ENCODE data around the gene NFE2L2.
"Not testable (repeated sequence)": the region's sequence is repeated elsewhere in the genome, so short reads cannot be mapped to it uniquely, and the experiment has no call there.

Gene NFE2L2

DNA sequence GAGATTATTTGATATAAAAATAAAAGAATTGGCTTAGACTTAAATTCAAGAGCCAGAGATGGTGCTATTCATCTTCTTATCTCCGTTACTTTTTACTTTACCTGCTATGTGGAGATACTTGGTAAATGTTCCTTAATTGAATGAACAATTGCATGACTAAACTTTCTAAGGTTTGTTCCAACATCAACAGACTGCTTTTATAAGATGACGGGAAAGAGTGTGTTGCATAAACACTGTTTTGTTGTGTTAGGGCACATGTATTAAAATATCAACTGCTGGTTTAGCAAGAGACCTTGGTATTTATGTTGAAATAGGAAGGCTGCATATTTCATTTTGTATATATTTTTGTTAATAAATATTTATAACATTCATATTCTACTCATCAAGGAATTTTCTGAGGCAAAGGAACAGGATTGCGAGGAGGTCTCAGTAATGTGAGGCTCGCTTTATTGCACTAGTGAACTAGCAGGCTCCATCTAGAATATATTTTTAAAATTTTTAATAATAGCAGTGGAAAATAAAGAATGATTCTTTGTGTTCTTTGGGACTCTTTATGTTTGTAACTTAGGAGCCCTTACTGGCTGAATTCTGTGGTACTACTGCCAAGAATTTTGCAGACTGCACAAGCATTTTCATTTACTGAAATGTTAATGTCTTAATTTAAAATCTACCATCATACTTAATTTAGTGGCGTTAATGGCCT, 10.7 kb upstream of the NFE2L2 start:
- no peaks in the 10 kb centered on the region for H3K27me3 ChIP-seq (ENCODE audit: insufficient read depth, low read length)
- no peak overlapping the region for H3K9ac ChIP-seq (ENCODE audit: low read depth, low read length)
- H3K4me1 ChIP-seq (ENCODE audit: insufficient read depth, low read length): peaks cover 6% of the 10 kb centered on the region; the same call in 1 of the 2 replicates
- no peaks in the 10 kb centered on the region for H3K36me3 ChIP-seq (ENCODE audit: insufficient read depth, low read depth, low read length)
- H3K4me3 ChIP-seq (ENCODE audit: low read length): no peak overlapping the region
- H3K27ac ChIP-seq (ENCODE audit: low read length): no peak overlapping the region
- no peaks in the 10 kb centered on the region for H3K9me3 ChIP-seq (ENCODE audit: insufficient read depth, low read depth, low read length)

DNA sequence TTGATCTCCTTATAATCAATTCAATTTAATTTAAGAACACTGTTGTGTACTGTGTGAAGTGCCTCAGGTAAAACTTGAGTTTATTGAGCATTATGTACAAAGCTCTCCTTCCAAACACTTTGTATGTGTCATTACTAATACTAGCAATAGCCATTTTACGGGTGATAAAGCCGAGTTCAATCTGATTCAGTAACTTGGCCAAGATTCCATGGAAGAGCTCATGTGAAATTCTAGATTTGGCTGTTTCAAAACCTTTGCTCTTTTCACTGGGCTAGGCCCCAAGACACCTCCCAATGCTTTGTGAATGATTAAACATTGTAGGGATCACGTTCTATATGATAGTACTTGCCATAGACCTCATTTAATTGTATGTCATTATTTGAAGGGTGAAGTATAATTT, 8.9 kb upstream of the NFE2L2 start:
- Histone ChIP-seq H3K4me3 (ENCODE audit: low read length) (no peak overlapping the region), H3K27me3 (ENCODE audit: insufficient read depth, low read length) (no peaks in the 10 kb centered on the region), H3K27ac (ENCODE audit: low read length) (no peak overlapping the region), H3K36me3 (ENCODE audit: insufficient read depth, low read depth, low read length) (no peaks in the 10 kb centered on the region), H3K4me1 (ENCODE audit: insufficient read depth, low read length) (peaks cover 6% of the 10 kb centered on the region; the same call in 1 of the 2 replicates), H3K9ac (ENCODE audit: low read depth, low read length) (no peak overlapping the region), H3K9me3 (ENCODE audit: insufficient read depth, low read depth, low read length) (no peaks in the 10 kb centered on the region)

DNA sequence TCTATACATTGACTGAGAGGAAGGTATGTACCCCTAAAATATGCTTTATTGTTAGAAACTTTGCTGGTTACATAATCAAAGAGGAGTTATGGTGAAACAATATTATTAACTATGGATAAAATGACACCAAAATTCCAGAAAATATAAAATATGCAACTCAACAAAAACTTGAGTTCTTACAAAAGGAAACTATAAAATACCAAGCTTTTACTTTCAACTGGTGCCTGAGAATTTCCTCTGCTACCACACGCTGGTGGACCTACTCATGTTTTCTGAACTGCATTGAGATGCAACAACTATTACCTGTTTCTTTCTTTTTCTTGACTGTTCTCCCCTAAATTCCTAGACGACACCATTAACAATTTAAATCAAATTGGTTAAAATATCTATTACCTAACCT, 8.2 kb upstream of the NFE2L2 start:
- Histone ChIP-seq H3K4me3 (ENCODE audit: low read length) (no peak overlapping the region), H3K27me3 (ENCODE audit: insufficient read depth, low read length) (no peaks in the 10 kb centered on the region), H3K9me3 (ENCODE audit: insufficient read depth, low read depth, low read length) (no peaks in the 10 kb centered on the region), H3K9ac (ENCODE audit: low read depth, low read length) (no peak overlapping the region), H3K27ac (ENCODE audit: low read length) (no peak overlapping the region), H3K4me1 (ENCODE audit: insufficient read depth, low read length) (peaks cover 6% of the 10 kb centered on the region; the same call in 1 of the 2 replicates), H3K36me3 (ENCODE audit: insufficient read depth, low read depth, low read length) (no peaks in the 10 kb centered on the region)

DNA sequence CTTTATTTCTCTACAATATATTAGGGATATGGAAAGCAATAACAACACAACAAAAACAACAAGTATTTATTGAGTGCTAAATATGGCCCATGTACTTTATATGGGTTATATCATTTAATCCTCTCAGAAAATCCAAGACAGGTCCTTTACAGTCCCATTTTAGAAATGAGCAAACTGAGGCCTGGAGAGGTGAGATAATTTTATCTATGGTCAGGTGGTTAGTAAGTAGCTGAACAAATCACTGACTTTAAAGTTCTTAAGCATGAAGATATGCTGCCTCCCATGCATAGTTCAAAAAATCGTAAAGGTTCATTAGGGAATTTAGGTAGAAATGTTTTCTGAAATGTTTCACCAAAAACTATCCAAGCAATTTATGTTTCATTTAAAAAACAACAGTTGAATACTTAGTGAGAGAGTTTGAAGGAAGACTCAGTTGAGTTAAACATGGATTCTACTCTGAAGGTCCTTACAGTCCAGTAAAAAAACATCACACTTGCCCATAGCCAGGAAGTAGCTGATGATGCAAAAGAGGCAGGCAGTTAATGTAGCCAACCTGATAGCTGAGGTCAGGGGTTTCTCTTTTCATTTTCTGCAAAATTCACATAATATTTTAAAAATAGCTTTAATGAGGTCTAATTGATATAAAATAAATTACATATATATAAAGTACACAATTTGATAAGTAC, 7.6 kb upstream of the NFE2L2 start:
- H3K4me3 ChIP-seq (ENCODE audit: low read length): no peak overlapping the region
- no peak overlapping the region for H3K27ac ChIP-seq (ENCODE audit: low read length)

DNA sequence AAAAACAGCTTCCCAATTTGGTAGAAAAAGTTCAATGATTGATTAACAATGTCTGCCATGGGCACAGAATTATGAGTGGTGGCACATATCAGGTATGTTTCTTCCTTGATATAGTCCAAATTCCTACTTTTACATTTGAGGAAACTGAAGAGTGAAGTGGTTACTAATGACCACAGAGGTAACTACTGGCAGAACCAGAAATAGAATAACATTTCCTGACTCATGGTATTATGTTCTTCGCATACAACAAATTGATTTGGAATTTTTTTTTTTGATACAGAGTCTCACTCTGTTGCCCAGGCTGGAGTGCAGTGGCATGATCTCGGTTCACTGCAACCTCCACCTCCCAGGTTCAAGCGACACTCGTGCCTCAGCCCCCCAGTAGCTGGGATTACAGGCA, 6.0 kb upstream of the NFE2L2 start:
- Histone ChIP-seq H3K9ac (ENCODE audit: low read depth, low read length) (no peak overlapping the region), H3K27me3 (ENCODE audit: insufficient read depth, low read length) (no peaks in the 10 kb centered on the region), H3K4me3 (ENCODE audit: low read length) (no peak overlapping the region), H3K36me3 (ENCODE audit: insufficient read depth, low read depth, low read length) (no peaks in the 10 kb centered on the region), H3K4me1 (ENCODE audit: insufficient read depth, low read length) (peaks cover 19% of the 10 kb centered on the region; the same call in 1 of the 2 replicates), H3K9me3 (ENCODE audit: insufficient read depth, low read depth, low read length) (no peaks in the 10 kb centered on the region), H3K27ac (ENCODE audit: low read length) (no peak overlapping the region)

More for the DNA sequence above, 7.6 kb upstream of the NFE2L2 start:
- H3K4me1 ChIP-seq (ENCODE audit: insufficient read depth, low read length): peaks cover 6% of the 10 kb centered on the region; the same call in 1 of the 2 replicates
- H3K27me3 ChIP-seq (ENCODE audit: insufficient read depth, low read length): no peaks in the 10 kb centered on the region
- no peaks in the 10 kb centered on the region for H3K36me3 ChIP-seq (ENCODE audit: insufficient read depth, low read depth, low read length)
- H3K9me3 ChIP-seq (ENCODE audit: insufficient read depth, low read depth, low read length): no peaks in the 10 kb centered on the region
- no peak overlapping the region for H3K9ac ChIP-seq (ENCODE audit: low read depth, low read length)

DNA sequence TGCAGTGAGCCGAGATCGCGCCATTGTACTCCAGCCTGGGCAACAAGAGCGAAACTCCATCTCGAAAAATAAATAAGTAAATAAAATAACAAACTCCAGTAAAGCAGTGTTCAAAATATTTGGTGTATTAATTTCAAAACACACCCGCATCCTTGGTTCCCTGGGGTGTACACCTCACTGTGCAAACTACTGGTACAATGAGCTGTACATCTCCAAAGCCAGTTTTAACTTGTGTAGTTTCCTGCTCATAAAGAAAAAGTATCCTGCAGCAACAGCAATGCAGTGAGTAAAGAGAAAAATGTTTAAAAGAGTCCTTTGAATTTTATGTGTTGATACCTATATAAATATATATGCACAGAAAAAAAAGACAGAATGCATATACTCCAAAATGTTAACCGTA, 4.4 kb upstream of the NFE2L2 start:
- Histone ChIP-seq H3K4me1 (ENCODE audit: insufficient read depth, low read length) (peaks cover 19% of the 10 kb centered on the region; the same call in 1 of the 2 replicates), H3K36me3 (ENCODE audit: insufficient read depth, low read depth, low read length) (no peaks in the 10 kb centered on the region), H3K27ac (ENCODE audit: low read length) (no peak overlapping the region)

DNA sequence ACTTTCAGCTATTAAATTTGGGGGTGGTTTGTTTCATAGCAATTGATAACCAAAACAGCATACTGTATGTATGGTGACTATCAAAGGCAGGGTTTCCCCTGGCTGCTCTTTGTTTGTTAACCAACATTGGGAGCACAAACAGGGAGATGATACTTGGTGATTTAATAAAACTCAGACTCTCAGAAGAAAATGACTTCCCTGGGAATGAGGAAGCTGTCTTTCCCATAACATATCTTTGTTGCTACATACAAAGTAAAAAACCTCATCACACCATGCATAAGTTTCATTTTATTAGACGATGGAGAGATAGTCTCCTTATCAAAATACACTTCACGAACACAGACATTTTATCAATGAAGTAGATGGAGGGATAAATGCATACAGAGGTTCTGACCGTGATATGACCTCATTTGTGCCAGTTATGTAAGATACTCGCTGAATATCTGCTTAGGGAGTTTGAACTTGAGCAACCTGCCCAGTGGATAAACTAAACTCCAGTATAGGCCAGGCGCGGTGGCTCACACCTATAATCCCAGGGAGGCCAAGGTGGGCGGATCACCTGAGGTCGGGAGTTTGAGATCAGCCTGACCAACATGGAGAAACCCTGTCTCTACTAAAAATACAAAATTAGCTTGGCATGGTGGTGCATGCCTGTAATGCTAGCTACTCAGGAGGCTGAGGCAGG, 3.8 kb upstream of the NFE2L2 start:
- Histone ChIP-seq H3K4me1 (ENCODE audit: insufficient read depth, low read length) (peaks cover 17% of the 10 kb centered on the region; the same call in 1 of the 2 replicates), H3K36me3 (ENCODE audit: insufficient read depth, low read depth, low read length) (no peaks in the 10 kb centered on the region), H3K9ac (ENCODE audit: low read depth, low read length) (no peak overlapping the region), H3K27me3 (ENCODE audit: insufficient read depth, low read length) (no peaks in the 10 kb centered on the region), H3K4me3 (ENCODE audit: low read length) (no peak overlapping the region), H3K27ac (ENCODE audit: low read length) (no peak overlapping the region), H3K9me3 (ENCODE audit: insufficient read depth, low read depth, low read length) (no peaks in the 10 kb centered on the region)

More for the DNA sequence above, 4.4 kb upstream of the NFE2L2 start:
- Histone ChIP-seq H3K9ac (ENCODE audit: low read depth, low read length) (no peak overlapping the region), H3K4me3 (ENCODE audit: low read length) (no peak overlapping the region), H3K27me3 (ENCODE audit: insufficient read depth, low read length) (no peaks in the 10 kb centered on the region), H3K9me3 (ENCODE audit: insufficient read depth, low read depth, low read length) (no peaks in the 10 kb centered on the region)

DNA sequence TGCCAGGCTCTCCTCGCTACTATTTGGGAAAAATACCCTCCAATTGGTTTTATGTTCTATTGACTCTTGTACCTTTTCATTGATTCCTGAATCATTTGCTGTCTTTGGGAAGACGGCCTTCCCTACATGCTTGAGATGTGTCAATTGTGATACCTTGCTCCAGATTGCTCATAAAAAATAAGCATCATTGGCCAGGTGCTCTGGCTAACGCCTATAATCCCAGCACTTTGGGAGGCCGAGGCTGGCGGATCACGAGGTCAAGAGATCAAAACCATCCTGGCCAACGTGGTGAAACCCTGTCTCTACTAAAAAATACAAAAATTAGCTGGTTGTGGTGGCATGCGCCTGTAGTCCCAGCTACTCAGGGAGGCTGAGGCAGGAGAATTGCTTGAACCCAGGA, 2.4 kb upstream of the NFE2L2 start:
- H3K4me3 ChIP-seq (ENCODE audit: low read length); H3K27me3 ChIP-seq (ENCODE audit: insufficient read depth, low read length); H3K9me3 ChIP-seq (ENCODE audit: insufficient read depth, low read depth, low read length); H3K9ac ChIP-seq (ENCODE audit: low read depth, low read length); H3K27ac ChIP-seq (ENCODE audit: low read length); H3K36me3 ChIP-seq (ENCODE audit: insufficient read depth, low read depth, low read length): not testable (repeated sequence)
- peaks cover 16% of the 10 kb centered on the region; the same call in 1 of the 2 replicates for H3K4me1 ChIP-seq (ENCODE audit: insufficient read depth, low read length)

DNA sequence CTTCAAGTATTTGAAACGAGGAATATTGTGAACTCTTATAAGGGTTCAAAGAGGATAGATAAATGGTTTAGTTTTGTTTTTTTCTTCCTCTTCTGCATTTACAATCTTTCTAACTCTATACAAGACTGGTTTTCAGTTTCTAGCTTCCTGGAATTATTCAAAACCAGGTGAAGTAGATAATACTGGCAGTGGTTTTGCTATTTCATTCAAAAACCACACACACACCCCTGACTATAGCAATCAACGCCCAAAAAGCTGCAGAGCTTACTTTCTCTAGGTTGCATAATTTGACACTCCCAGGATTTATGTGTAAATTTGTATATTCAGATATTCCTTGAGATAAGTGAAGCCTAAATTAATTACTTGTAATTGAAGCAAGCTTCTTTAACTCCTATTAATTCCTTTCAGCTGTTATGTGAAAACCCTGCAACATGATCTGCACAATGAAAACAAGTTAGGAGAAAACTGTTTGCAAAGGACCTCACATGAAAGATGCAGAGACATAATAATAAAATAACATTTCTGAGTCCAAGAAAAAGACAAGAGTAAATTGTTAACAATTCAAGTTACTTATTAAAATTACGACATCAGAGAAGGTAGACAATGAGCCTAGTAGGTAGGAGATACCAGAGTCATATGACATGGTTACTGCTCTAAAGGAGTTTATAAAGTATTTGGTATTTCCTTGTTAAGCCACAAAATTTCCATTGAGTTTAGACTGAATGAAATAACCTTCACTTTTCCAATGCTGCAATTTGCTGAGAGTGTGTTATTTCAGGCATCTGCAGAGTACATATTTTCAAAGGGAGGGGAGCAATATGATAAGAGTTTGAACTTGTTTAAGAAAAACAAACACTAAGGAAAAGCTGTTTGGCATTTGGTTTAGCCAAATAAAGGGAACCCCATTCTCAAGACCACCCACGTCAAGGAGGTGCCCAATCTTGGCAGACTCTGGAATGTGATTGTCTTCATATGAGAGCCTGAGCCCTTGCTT, 1.6 kb upstream of the NFE2L2 start:
- Histone ChIP-seq H3K27me3 (ENCODE audit: insufficient read depth, low read length) (no peaks in the 10 kb centered on the region), H3K36me3 (ENCODE audit: insufficient read depth, low read depth, low read length) (no peaks in the 10 kb centered on the region), H3K9me3 (ENCODE audit: insufficient read depth, low read depth, low read length) (no peaks in the 10 kb centered on the region), H3K27ac (ENCODE audit: low read length) (no peak overlapping the region), H3K4me3 (ENCODE audit: low read length) (peak overlapping the region; percentile 75), H3K4me1 (ENCODE audit: insufficient read depth, low read length) (peaks cover 16% of the 10 kb centered on the region; the same call in 1 of the 2 replicates), H3K9ac (ENCODE audit: low read depth, low read length) (peak overlapping the region; percentile 95; the same call in 1 of the 2 replicates)

DNA sequence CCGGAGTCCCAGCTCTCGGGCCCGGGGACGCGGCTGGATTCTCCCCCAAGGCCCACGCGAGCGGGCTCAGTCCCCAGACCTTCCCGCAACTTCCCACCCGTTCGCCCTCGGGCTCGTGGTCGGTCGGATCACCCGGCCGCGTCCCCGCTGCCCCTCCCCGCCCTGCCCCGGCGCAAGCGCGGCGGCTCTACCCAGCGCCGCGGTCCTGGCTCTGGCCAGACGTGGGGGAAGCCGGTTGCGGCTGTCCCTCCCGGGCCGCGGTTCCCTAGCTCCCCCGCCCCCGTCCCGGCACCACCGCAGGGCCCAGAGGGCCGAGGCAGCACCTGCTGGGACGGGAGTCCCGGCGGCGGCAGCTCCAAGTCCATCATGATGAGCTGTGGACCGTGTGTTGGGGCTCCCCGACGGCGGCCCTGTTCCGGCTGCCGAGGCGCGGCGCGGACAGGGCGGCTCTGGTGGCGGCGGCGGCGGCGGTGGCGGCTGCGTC, 276 bp downstream of the NFE2L2 start:
- Histone ChIP-seq H3K27me3 (ENCODE audit: insufficient read depth, low read length) (no peaks in the 10 kb centered on the region), H3K4me1 (ENCODE audit: insufficient read depth, low read length) (peaks cover 16% of the 10 kb centered on the region; the same call in 1 of the 2 replicates), H3K27ac (ENCODE audit: low read length) (peak overlapping the region; percentile 27), H3K4me3 (ENCODE audit: low read length) (peak overlapping the region; percentile 75; the same call in 1 of the 2 replicates), H3K9ac (ENCODE audit: low read depth, low read length) (peak overlapping the region; percentile 95; the same call in 1 of the 2 replicates), H3K9me3 (ENCODE audit: insufficient read depth, low read depth, low read length) (no peaks in the 10 kb centered on the region), H3K36me3 (ENCODE audit: insufficient read depth, low read depth, low read length) (no peaks in the 10 kb centered on the region)

Measured in iPS-20b (cell line).